NT2/D1 (cell line): Measurements from ENCODE around the gene RNF157.

ENCODE experiments used
- DNase-seq: peaks from one replicate; pipeline ENCODE4 v3.0.0-alpha.2; 2011; ENCODE audit warnings: low read depth, low spot score
- H3K27me3 ChIP-seq: 2 replicates; pipeline ENCODE4 v1.6.0; 2011; ENCODE audit warnings: mild to moderate bottlenecking; ENCODE audit not compliant: insufficient read length, insufficient read depth
- H3K36me3 ChIP-seq: 2 replicates; pipeline ENCODE4 v1.6.1; 2011; ENCODE audit warnings: mild to moderate bottlenecking, low read length, mixed read lengths; ENCODE audit not compliant: insufficient read depth, insufficient read length
- H3K4me1 ChIP-seq: 2 replicates; pipeline ENCODE4 v1.5.1; 2011; ENCODE audit not compliant: insufficient read depth, insufficient read length
- H3K4me3 ChIP-seq: 2 replicates; pipeline ENCODE4 v1.5.1; 2011; ENCODE audit warnings: low read depth; ENCODE audit not compliant: insufficient read length
- H3K9ac ChIP-seq: 2 replicates; pipeline ENCODE4 v1.6.0; 2011; ENCODE audit warnings: low read depth; ENCODE audit not compliant: insufficient read length
- H3K9me3 ChIP-seq: 2 replicates; pipeline ENCODE4 v1.5.1; 2011; ENCODE audit warnings: mild to moderate bottlenecking, low read length; ENCODE audit not compliant: insufficient read depth
- SUZ12 ChIP-seq: IDR thresholded peaks from 2 replicates; pipeline ENCODE4 v1.6.1; 2011; ENCODE audit not compliant: insufficient read length, insufficient read depth; ENCODE audit errors: extremely low read depth
- YY1 ChIP-seq: IDR thresholded peaks from 2 replicates; pipeline ENCODE4 v1.6.1; 2011; ENCODE audit not compliant: insufficient read length, insufficient read depth
- ZNF274 ChIP-seq: IDR thresholded peaks from 2 replicates; pipeline ENCODE4 v1.6.1; 2011; ENCODE audit warnings: mild to moderate bottlenecking, low read depth, low read length

The RNF157 gene

DNA sequence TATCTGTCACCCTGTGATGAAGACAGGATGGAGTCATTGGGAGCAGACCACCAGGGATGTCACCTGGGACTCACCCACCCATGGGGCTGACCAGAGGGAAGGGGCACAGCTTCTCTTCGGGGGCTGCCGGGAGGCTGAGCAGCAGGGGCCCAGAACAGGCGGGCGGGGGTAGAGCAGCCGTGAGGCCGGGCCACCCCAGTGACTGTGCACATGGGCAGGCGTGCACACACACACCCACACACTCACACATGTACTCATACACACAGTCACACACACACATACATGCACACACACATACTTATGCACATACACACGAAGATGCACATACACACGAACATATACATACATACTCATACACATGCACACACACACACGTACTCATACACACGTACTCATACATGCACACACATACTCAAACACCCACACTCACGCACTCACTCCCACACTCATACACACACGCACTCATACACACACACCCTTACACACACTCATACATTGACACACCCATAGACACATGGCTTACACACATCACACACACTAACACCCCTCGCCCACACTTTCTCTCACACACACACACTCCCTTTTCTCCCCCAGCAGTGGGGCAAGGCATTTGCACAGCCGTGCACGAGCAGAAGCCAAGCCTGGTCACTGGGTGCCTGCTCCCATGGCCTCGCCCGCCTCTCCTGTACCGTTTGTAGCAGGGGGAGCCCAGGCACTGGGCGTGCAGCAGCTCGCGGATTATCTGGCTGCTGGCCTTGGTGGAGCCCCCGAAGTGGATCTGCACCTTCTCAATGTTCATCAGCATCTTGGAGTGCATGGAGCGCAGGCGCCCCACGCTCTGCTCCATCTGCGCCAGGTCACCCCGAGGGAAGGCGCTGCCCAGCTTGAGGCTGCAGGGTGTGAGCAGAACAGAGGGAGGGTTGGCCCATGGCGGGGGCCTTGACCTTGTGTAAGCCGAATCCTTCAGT, 37.3 kb upstream of the RNF157 start:
- Histone ChIP-seq H3K4me3 (no peak overlapping the region), H3K27me3 (no peaks in the 10 kb centered on the region), H3K9me3 (no peaks in the 10 kb centered on the region), H3K9ac (peak overlapping the region; percentile 1), H3K36me3 (peaks cover 9% of the 10 kb centered on the region), H3K4me1 (peaks cover 31% of the 10 kb centered on the region)
- DNase-seq = no peak
- TF ChIP-seq SUZ12 (no peak), ZNF274 (no peak), YY1 (no peak)

- H3K27me3 ChIP-seq = no peaks in the 10 kb centered on the region
- TF ChIP-seq YY1 (no peak), ZNF274 (no peak), SUZ12 (no peak)
- peak overlapping the region; percentile 1 for H3K9ac ChIP-seq
- DNase-seq = no peak
- H3K4me3 ChIP-seq = no peak overlapping the region
- peaks cover 6% of the 10 kb centered on the region for H3K36me3 ChIP-seq
- H3K4me1 ChIP-seq = peaks cover 34% of the 10 kb centered on the region
- no peaks in the 10 kb centered on the region for H3K9me3 ChIP-seq
Observed at GRCh38 chr17:76276461-76277299, 36.4 kb upstream of the RNF157 start.

GRCh38 chr17:76276069-76276431, 35.8 kb upstream of the RNF157 start:
- Histone ChIP-seq H3K4me1 (peaks cover 40% of the 10 kb centered on the region), H3K4me3 (no peak overlapping the region), H3K27me3 (no peaks in the 10 kb centered on the region), H3K36me3 (peaks cover 7% of the 10 kb centered on the region), H3K9me3 (no peaks in the 10 kb centered on the region), H3K9ac (no peak overlapping the region)
- DNase-seq = no peak
- no peak for TF ChIP-seq YY1
- no peak for TF ChIP-seq ZNF274
- TF ChIP-seq SUZ12 = no peak

DNA sequence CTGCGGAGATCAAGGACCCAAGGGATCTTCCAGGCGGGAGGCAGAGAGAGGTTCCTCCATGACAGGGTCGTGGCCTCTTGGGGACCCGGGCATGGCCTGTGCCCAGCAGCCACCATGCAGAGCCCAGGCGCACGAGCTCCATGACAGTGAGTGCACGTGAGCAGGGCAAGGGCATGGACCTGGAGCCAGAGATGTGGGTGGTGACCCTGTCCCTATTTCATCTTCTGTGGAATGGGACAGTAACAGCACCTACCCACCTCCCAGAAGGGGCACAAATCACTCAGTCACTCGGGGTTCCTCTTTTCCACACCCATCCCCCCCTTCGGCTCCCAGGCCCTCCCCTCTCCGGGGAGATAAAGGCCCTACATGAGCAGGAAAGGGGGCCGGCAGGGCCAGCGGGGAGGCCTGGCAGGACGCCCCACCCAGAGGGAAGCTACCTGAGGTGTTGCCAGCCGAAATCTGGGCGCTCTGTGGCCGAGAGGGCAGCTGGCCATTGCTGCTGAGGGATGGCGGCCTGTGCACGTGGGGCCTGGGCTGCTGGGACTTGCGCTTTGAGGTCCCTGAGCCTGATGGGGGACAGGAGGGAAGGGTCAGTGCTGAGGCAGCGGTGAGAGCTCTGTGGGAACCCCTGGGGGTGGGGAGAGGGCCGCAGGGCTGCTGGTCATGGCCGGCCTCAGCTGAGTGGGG, 35.2 kb upstream of the RNF157 start:
- H3K27me3 ChIP-seq = no peaks in the 10 kb centered on the region
- DNase-seq = no peak
- H3K9ac ChIP-seq = no peak overlapping the region
- TF ChIP-seq ZNF274 (no peak), YY1 (no peak), SUZ12 (no peak)
- H3K4me1 ChIP-seq = peaks cover 43% of the 10 kb centered on the region
- no peaks in the 10 kb centered on the region for H3K9me3 ChIP-seq
- H3K36me3 ChIP-seq = peaks cover 12% of the 10 kb centered on the region
- no peak overlapping the region for H3K4me3 ChIP-seq

GRCh38 chr17:76274112-76274956, 34.0 kb upstream of the RNF157 start:
- Histone ChIP-seq H3K27me3 (no peaks in the 10 kb centered on the region), H3K4me3 (no peak overlapping the region), H3K4me1 (peaks cover 51% of the 10 kb centered on the region), H3K9me3 (no peaks in the 10 kb centered on the region), H3K36me3 (peaks cover 14% of the 10 kb centered on the region), H3K9ac (peak overlapping the region; percentile 8)
- TF ChIP-seq SUZ12 (no peak), ZNF274 (no peak)
- DNase-seq = no peak

- peaks cover 18% of the 10 kb centered on the region for H3K36me3 ChIP-seq
- no peaks in the 10 kb centered on the region for H3K27me3 ChIP-seq
- TF ChIP-seq SUZ12 (no peak), YY1 (no peak), ZNF274 (no peak)
- DNase-seq = no peak
- peaks cover 49% of the 10 kb centered on the region for H3K4me1 ChIP-seq
- H3K9me3 ChIP-seq = no peaks in the 10 kb centered on the region
- H3K4me3 ChIP-seq = no peak overlapping the region
- H3K9ac ChIP-seq = no peak overlapping the region
Observed at GRCh38 chr17:76273445-76274111, 33.3 kb upstream of the RNF157 start.
